ENCODE data around the gene CHRNA4. TPM values are rescaled to one million over a fixed set of nuclear protein-coding genes. Genes with fewer than 3 reads are reported as not detected.

The CHRNA4 gene
- total RNA-seq, 1 donor from 2014 or later: not detected

DNA sequence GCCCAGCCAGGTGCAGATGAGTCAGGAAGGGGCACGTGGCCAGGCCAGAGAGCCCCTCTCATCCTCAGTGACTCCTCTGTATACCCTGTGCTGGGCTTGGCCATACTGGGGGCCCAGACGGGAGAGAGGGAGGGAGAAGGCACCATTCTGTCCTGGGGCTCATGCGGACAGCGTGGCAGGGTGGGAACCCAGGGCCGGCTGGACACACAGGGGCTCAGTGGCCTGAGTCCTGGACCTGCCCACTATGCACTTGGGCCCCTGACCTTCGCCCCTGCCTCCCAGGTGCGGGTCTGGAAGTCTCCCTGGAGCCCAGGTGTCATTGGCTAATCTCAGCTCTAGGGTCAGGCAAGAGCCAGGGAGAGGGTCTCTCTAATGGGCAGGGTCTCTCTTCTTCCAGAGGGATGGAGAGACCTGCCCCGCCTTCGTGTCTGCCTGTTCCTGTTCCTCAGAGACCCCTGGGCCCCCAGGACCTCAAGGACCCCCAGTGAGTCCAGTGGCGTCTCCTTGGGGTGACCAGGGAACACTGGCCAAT, 40.5 kb downstream of the CHRNA4 start:
- no peak for DNase-seq (ENCODE audit: low spot score)

- DNase-seq (ENCODE audit: low spot score): no peak
Measured at GRCh38 chr20:63320041-63320511, 41.1 kb downstream of the CHRNA4 start.

DNA sequence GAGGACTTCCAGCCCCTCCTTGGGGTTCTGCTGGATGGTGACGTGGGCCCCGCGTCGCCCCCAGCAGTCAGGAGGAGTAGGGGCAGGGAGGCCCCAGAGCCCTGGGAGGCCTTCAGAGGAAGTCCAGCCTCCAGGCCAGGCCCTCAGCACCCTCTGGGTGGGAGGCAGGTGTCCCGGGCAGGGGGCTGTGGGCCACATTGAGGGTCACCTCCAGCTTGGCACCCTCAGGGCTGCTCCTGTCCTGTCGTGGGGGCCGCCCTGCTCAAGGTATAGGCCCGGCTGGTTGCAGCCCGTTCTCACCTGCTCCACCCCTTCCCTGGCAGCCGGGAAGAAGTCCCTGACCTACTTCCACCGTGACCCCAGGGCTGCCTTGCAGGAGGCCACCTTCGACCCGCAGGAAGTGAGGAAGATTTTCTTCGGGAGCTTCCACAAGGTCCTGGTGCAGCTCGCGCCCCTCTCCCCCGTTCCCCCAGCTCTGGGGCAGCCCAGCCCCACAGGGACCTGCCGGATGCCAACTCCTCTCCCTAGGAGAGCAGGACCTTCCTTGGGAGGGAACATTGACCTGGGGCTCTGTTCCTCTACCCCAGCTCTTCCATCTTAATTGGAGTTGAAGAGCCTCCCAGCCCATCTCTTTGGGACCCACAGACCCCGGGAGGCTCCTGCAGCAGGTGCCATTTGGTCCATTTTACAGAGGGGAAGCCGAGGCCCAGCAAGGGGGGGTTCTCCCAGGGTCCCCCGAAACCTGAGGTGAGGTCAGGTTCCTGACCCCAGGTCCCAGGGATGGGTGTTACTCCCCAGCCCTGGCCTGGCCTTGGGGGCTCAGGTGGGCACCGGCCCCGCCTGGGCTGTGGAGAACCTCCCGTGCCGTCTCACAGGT, 41.7 kb downstream of the CHRNA4 start:
- DNase-seq (ENCODE audit: low spot score): no peak

DNA sequence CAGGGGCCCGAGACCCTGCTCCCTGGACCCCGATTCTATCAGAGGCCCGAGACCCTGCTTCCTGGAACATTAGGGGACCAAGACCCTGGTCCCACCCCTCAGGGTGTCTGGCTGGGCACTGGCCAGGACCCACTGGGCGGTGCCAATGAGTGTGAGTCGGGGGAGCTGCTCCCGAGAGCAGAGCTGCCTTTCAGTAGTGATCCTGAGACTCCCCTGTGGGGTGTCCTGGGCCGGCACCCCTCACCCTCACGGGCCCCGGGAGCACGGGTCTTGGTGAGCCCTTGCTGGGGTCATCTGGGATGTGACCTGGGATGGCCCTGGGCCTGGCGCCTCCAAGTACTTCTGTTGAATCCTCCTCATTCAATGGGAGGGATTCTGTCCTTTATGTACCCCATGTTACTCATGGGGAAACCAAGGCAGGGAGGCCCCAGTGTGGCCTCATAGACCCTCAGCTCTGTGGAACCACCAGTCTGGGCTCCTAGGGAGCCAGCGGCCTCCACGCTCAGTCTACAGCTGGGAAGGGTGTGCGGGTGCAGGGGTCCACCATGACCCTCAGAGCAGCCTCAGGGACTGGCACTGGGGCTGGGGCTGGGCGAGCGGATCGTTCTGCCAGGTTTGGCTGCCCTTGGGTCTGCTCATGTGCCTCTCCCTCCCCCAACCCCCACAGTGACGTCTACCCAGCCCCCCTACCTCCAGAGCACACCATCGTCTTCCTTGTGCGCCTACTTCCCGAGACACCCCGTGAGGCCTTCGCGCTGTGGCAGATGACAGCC, 42.6 kb downstream of the CHRNA4 start:
- no peak for DNase-seq (ENCODE audit: low spot score)

- DNase-seq (ENCODE audit: low spot score): no peak
Measured at GRCh38 chr20:63317601-63318291, 43.4 kb downstream of the CHRNA4 start.

GRCh38 chr20:63317061-63317460, 44.1 kb downstream of the CHRNA4 start:
- no peak for DNase-seq (ENCODE audit: low spot score)

DNA sequence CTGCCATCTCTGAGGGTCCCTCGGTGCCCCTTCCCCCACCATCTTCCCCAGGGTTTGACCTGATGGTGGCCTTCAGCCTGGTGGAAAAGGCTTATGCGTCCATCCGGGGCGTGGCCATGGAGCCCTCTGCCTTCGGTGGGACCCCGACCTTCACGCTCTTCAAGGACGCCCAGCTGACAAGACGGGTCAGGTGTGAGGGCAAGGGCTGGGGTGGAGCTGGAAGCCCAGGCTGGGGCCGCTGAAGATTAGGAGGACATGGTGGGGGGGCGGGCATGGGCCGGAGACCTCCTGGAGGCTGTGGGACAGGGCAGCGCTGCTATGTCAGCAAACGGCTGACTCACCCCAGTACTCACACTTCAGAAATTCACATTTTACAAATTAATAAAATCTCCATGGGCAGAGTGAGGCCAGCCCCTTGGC, 44.6 kb downstream of the CHRNA4 start:
- DNase-seq (ENCODE audit: low spot score): no peak

GRCh38 chr20:63315731-63316491, 45.2 kb downstream of the CHRNA4 start:
- no peak for DNase-seq (ENCODE audit: low spot score)

DNA sequence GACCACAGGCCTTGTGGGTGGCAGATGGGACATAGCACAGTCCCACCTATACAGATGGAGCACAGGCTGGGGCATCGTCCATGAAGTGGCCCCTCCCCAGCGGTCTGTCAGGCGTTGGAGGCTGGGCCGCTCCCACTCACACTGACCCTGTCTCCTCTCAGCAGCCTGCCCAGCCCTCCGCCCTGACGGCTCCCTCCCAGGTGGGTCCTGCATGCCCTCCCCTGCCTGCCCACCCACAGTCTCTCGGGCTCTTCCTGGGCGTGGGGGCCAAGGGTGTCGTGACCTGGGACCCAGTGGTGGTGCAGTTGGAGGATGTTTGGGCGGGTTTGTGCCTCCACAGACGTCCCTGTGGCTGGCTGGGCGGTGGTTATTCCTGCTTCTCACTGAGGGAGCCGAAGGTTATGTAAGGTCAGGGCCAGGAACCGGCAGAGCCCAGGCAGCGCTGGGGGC, 45.9 kb downstream of the CHRNA4 start:
- DNase-seq (ENCODE audit: low spot score): no peak

GRCh38 chr20:63314566-63315239, 46.4 kb downstream of the CHRNA4 start:
- DNase-seq (ENCODE audit: low spot score): no peak

DNA sequence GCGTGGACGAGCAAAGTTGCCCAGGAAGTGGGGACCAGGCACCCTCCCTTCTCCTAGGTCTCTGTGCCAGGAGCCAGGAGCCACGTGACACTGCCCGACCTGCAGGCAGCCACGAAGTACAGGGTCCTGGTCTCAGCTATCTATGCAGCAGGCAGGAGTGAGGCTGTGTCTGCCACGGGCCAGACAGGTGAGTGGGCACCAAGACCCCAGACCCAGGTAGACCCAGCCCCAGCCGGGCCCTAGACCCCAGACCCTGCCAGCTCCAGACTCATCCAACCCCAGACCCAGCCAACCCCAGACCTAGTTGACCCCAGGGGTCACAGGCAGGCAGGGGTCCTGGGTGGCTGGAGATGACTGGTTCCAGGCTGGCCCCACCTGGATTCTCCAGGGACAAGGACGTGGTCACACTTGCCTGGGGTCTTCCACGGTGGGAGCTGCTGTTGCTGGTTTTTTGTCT, 47.1 kb downstream of the CHRNA4 start:
- DNase-seq (ENCODE audit: low spot score): no peak

- DNase-seq (ENCODE audit: low spot score): no peak
Measured at GRCh38 chr20:63313349-63314014, 47.7 kb downstream of the CHRNA4 start.

DNA sequence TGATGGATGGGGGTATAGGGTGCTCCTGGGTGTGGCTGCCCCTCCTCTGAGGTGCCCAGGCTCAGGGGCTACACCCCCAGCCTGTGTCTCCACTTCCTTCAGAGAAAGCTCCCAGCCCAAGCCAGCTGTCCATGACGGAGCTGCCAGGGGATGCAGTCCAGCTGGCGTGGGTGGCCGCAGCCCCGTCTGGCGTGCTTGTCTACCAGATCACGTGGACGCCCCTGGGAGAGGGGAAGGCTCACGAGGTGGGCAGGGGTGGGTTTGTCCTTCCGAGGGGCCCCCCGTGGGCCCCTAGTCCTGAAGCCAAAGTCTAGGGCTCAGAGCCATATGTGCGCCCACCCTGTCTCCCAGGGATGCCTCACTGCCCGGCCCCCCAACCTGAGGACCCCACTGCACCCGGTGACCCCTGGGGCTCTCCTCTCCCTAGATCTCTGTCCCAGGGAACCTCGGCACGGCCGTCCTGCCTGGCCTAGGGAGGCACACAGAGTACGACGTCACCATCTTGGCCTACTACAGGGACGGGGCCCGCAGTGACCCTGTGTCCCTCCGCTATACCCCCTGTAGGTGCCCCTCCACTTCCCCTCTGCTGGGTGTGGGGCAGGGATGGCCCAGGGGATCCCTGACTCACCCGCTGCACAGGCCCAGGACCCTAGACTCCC, 48.3 kb downstream of the CHRNA4 start:
- DNase-seq (ENCODE audit: low spot score): no peak

DNA sequence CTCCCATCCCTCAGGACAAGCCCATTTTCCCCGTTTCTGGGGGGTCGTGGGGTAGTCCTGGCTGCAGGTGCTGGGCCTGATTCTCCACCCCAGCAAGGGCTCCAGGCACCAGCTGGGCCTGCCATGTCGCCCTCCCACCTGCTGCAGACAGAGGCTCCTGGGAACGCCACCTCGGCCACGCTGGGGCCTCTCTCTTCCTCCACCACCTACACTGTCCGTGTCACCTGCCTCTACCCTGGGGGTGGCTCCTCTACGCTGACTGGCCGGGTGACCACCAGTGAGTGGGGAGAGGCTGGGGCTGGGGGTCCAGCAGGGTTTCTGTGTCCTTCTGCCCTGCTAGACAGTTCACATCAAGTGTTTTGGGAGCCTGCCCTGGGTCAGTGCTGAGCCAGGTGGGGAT, 48.9 kb downstream of the CHRNA4 start:
- DNase-seq (ENCODE audit: low spot score): no peak

- no peak for DNase-seq (ENCODE audit: low spot score)
Measured at GRCh38 chr20:63311833-63312243, 49.3 kb downstream of the CHRNA4 start.

- no peak for DNase-seq (ENCODE audit: low spot score)
Measured at GRCh38 chr20:63311186-63311832, 49.8 kb downstream of the CHRNA4 start.

- no peak for DNase-seq (ENCODE audit: low spot score)
Measured at GRCh38 chr20:63310265-63310991, 50.7 kb downstream of the CHRNA4 start.
